ENCODE data around the gene AGR3. TPM values are rescaled to one million over a fixed set of nuclear protein-coding genes. Genes with fewer than 3 reads are reported as not detected.

Gene AGR3
- total RNA-seq, 1 donor from 2014 or later: not detected

DNA sequence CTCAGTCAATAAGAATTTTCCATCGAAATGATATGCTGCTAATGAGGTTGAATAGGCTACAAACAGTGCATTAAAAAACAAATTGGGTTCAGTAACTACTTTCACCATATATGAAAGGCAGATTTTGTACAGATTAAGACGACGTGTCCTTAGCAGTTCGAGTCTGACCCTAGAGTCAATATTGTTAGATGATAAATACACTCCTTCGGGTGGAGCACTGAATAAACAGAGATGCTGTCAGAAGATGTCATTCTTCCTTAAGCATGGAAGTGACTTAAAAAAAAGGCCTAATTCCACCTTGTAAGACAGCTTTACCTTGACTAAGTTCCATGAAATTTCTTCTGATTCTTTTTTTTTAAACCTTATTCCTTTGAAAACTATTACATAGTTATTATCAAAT is 71.2 kb downstream of the AGR3 start:
- no peaks in the 10 kb centered on the region for H3K36me3 Mint-ChIP-seq (ENCODE audit: low read depth, unreplicated experiment)

GRCh38 chr7:16810112-16810511 is 71.7 kb downstream of the AGR3 start:
- DNase-seq (ENCODE audit: low read depth) (peak; percentile 16), FAIRE-seq (no peak)
- Mint-ChIP-seq H3K27me3 (ENCODE audit: low read depth, unreplicated experiment) (no peaks in the 10 kb centered on the region), H3K27ac (ENCODE audit: unreplicated experiment) (no peak overlapping the region), H3K4me1 (ENCODE audit: low read depth, unreplicated experiment) (peaks cover 9% of the 10 kb centered on the region), H3K9me3 (ENCODE audit: unreplicated experiment) (no peaks in the 10 kb centered on the region), H3K36me3 (ENCODE audit: low read depth, unreplicated experiment) (no peaks in the 10 kb centered on the region), H3K4me3 (ENCODE audit: unreplicated experiment) (no peak overlapping the region)
- no peak overlapping the region for H3K27ac ChIP-seq (ENCODE audit: low read depth, low read length)
- H3K79me2 ChIP-seq (ENCODE audit: insufficient read depth, low read length): no peaks in the 10 kb centered on the region
- H3K27me3 ChIP-seq (ENCODE audit: insufficient read depth, low read length): no peaks in the 10 kb centered on the region
- no peak overlapping the region for H3K9ac ChIP-seq (ENCODE audit: low read length)
- H3K4me1 ChIP-seq (ENCODE audit: insufficient read depth, low read length): no peaks in the 10 kb centered on the region
- no peak for TF ChIP-seq EZH2 (IDR thresholded peaks at IDR 0.05; ENCODE audit: insufficient read depth, low read length)
- TF ChIP-seq, protein P1, sequence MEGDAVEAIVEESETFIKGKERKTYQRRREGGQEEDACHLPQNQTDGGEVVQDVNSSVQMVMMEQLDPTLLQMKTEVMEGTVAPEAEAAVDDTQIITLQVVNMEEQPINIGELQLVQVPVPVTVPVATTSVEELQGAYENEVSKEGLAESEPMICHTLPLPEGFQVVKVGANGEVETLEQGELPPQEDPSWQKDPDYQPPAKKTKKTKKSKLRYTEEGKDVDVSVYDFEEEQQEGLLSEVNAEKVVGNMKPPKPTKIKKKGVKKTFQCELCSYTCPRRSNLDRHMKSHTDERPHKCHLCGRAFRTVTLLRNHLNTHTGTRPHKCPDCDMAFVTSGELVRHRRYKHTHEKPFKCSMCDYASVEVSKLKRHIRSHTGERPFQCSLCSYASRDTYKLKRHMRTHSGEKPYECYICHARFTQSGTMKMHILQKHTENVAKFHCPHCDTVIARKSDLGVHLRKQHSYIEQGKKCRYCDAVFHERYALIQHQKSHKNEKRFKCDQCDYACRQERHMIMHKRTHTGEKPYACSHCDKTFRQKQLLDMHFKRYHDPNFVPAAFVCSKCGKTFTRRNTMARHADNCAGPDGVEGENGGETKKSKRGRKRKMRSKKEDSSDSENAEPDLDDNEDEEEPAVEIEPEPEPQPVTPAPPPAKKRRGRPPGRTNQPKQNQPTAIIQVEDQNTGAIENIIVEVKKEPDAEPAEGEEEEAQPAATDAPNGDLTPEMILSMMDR (IDR thresholded peaks at IDR 0.05; ENCODE audit: insufficient read depth, low read depth, low read length): no peak
- H2AFZ ChIP-seq (ENCODE audit: low read depth, low read length): no peak overlapping the region
- no peaks in the 10 kb centered on the region for H4K20me1 ChIP-seq (ENCODE audit: insufficient read depth, low read length)
- H3K4me2 ChIP-seq (ENCODE audit: low read length): no peak overlapping the region
- H3K36me3 ChIP-seq (ENCODE audit: insufficient read depth, low read length): no peaks in the 10 kb centered on the region
- H3K4me3 ChIP-seq (ENCODE audit: insufficient read depth, low read depth, low read length): no peak overlapping the region
- H3K9me3 ChIP-seq (ENCODE audit: insufficient read depth, low read depth, low read length): no peaks in the 10 kb centered on the region

More for the DNA sequence above, 71.2 kb downstream of the AGR3 start:
- Histone ChIP-seq H3K9me3 (ENCODE audit: insufficient read depth, low read depth, low read length) (no peaks in the 10 kb centered on the region), H3K4me2 (ENCODE audit: low read length) (no peak overlapping the region), H3K36me3 (ENCODE audit: insufficient read depth, low read length) (no peaks in the 10 kb centered on the region), H3K4me1 (ENCODE audit: insufficient read depth, low read length) (no peaks in the 10 kb centered on the region), H4K20me1 (ENCODE audit: insufficient read depth, low read length) (no peaks in the 10 kb centered on the region), H3K27ac (ENCODE audit: low read depth, low read length) (no peak overlapping the region), H3K9ac (ENCODE audit: low read length) (no peak overlapping the region), H3K4me3 (ENCODE audit: insufficient read depth, low read depth, low read length) (no peak overlapping the region), H3K79me2 (ENCODE audit: insufficient read depth, low read length) (no peaks in the 10 kb centered on the region), H3K27me3 (ENCODE audit: insufficient read depth, low read length) (no peaks in the 10 kb centered on the region), H2AFZ (ENCODE audit: low read depth, low read length) (no peak overlapping the region)
- FAIRE-seq: no peak
- Mint-ChIP-seq H3K4me1 (ENCODE audit: low read depth, unreplicated experiment) (peaks cover 9% of the 10 kb centered on the region), H3K27me3 (ENCODE audit: low read depth, unreplicated experiment) (no peaks in the 10 kb centered on the region), H3K27ac (ENCODE audit: unreplicated experiment) (no peak overlapping the region), H3K4me3 (ENCODE audit: unreplicated experiment) (no peak overlapping the region), H3K9me3 (ENCODE audit: unreplicated experiment) (no peaks in the 10 kb centered on the region)
- TF ChIP-seq, protein P1 (IDR thresholded peaks at IDR 0.05; ENCODE audit: insufficient read depth, low read depth, low read length): no peak
- TF ChIP-seq EZH2 (IDR thresholded peaks at IDR 0.05; ENCODE audit: insufficient read depth, low read length): no peak
- DNase-seq (ENCODE audit: low read depth): no peak

Other genes with a start within 250 kb of the AGR3 start
- gene ANKMY2, start 236.2 kb downstream of the AGR3 start, total RNA-seq: 21.9 and 25.0 TPM in 2 replicates
- 83.4 and 84.9 TPM in 2 replicates for gene BZW2, start 235.8 kb downstream of the AGR3 start, total RNA-seq
- 56.0 and 57.0 TPM in 2 replicates for gene TSPAN13, start 128.2 kb downstream of the AGR3 start, total RNA-seq
- gene AGR2, start 77.0 kb downstream of the AGR3 start, total RNA-seq: not detected in 2 replicates

Data from astrocyte (in vitro differentiated cells and primary cell).